IMR-90 (cell line): Measurements from ENCODE around the gene SEMA4A. TPM values are rescaled to one million over a fixed set of nuclear protein-coding genes. Genes with fewer than 3 reads are reported as not detected.

ENCODE experiments used
- ATAC-seq: fragments of 200-7000 bp; cut with Tn5 transposase; 2 replicates; pipeline ENCODE4 v1.9.1; 2020; ENCODE audit warnings: low read depth, mild to moderate bottlenecking, moderate library complexity
- BruUV-seq: library from RNA; stranded (reverse); fragments of 400-500 nt; replicated peaks from 2 replicates; lab custom pipeline; 2021; lab: Mats Ljungman, UMichigan
- CTCF ChIA-PET: fragments of 300-600 bp; formaldehyde crosslinking; extraction: SDS; loops from one replicate; lab custom pipeline; 2021; ENCODE audit warnings: antibody characterized with exemption; lab: Yijun Ruan, JAX
- POLR2A ChIA-PET: fragments of 300-600 bp; sonication (Branson Sonifier 250); formaldehyde crosslinking; loops from one replicate; lab custom pipeline; 2022; ENCODE audit warnings: antibody characterized with exemption; ENCODE audit not compliant: unreplicated experiment; lab: Charles Lee
- DNase-seq: peaks from one replicate; pipeline ENCODE4 v3.0.0; 2013
- H2AFZ ChIP-seq: replicated peaks from 2 replicates; pipeline ENCODE3; 2013; ENCODE audit warnings: low read length, mild to moderate bottlenecking; ENCODE audit not compliant: poor library complexity
- H2AK5ac ChIP-seq: 2 replicates; pipeline ENCODE4 v1.6.1; 2013; ENCODE audit warnings: low read depth, low read length, inconsistent platforms
- H2AK9ac ChIP-seq: replicated peaks from 2 replicates; pipeline ENCODE3; 2013; ENCODE audit warnings: mild to moderate bottlenecking, low read depth, low read length, moderate library complexity; ENCODE audit not compliant: poor library complexity
- H2BK120ac ChIP-seq: 2 replicates; pipeline ENCODE4 v1.6.1; 2013; ENCODE audit warnings: low read depth, low read length, inconsistent platforms
- H2BK15ac ChIP-seq: 3 replicates; pipeline ENCODE4 v1.6.1; 2013; ENCODE audit warnings: low read depth, low read length, inconsistent platforms
- H2BK20ac ChIP-seq: 2 replicates; pipeline ENCODE4 v1.6.1; 2013; ENCODE audit warnings: low read depth, mild to moderate bottlenecking, inconsistent platforms, low read length, moderate library complexity
- H2BK5ac ChIP-seq: 2 replicates; pipeline ENCODE4 v1.6.1; 2013; ENCODE audit warnings: mild to moderate bottlenecking, low read depth, low read length, inconsistent platforms; ENCODE audit not compliant: poor library complexity, severe bottlenecking
- H3K14ac ChIP-seq: replicated peaks from 2 replicates; pipeline ENCODE4 v1.6.1; 2013; ENCODE audit warnings: low read depth, low read length, inconsistent platforms
- H3K18ac ChIP-seq: 2 replicates; pipeline ENCODE4 v1.6.1; 2013; ENCODE audit warnings: low read depth, low read length, control low read depth
- H3K23ac ChIP-seq: 2 replicates; pipeline ENCODE4 v1.6.1; 2013; ENCODE audit warnings: low read depth, low read length, inconsistent platforms
- H3K27ac ChIP-seq: 2 replicates; pipeline ENCODE4 v1.5.1; 2013; ENCODE audit warnings: mild to moderate bottlenecking, control low read depth, low read length; ENCODE audit not compliant: insufficient read depth
- H3K27me3 ChIP-seq: 2 replicates; pipeline ENCODE4 v1.6.1; 2013; ENCODE audit warnings: low read length; ENCODE audit not compliant: control insufficient read depth, insufficient read depth
- H3K36me3 ChIP-seq: 2 replicates; pipeline ENCODE4 v1.6.1; 2013; ENCODE audit warnings: low read length, mixed read lengths; ENCODE audit not compliant: control insufficient read depth, insufficient read depth
- H3K4ac ChIP-seq: 2 replicates; pipeline ENCODE4 v1.6.1; 2013; ENCODE audit warnings: low read depth, low read length, inconsistent platforms
- H3K4me1 ChIP-seq: 2 replicates; pipeline ENCODE4 v1.6.1; 2013; ENCODE audit warnings: low read length, mixed read lengths; ENCODE audit not compliant: control insufficient read depth, insufficient read depth
- H3K4me2 ChIP-seq: 2 replicates; pipeline ENCODE4 v1.6.1; 2013; ENCODE audit warnings: low read depth, mild to moderate bottlenecking, control low read depth, low read length, moderate library complexity
- H3K4me3 ChIP-seq: 2 replicates; pipeline ENCODE4 v1.5.1; 2013; ENCODE audit warnings: low read depth, mild to moderate bottlenecking, control low read depth, low read length, moderate library complexity; ENCODE audit not compliant: insufficient read depth
- H3K56ac ChIP-seq: 2 replicates; pipeline ENCODE4 v1.6.1; 2013; ENCODE audit warnings: low read length, inconsistent platforms; ENCODE audit not compliant: insufficient read depth; ENCODE audit errors: extremely low read depth
- H3K79me1 ChIP-seq, 2 experiments: 2 replicates each; pipeline ENCODE4 v1.6.1; 2013; ENCODE audit warnings: low read length in 2 of 2, inconsistent platforms in 1 of 2, low read depth in 1 of 2
- H3K9ac ChIP-seq: 2 replicates; pipeline ENCODE4 v1.6.1; 2013; ENCODE audit warnings: low read depth, low read length, control low read depth
- H3K9me1 ChIP-seq: 2 replicates; pipeline ENCODE4 v1.6.1; 2013; ENCODE audit warnings: low read length, inconsistent platforms; ENCODE audit not compliant: insufficient read depth
- H3K9me3 ChIP-seq: 2 replicates; pipeline ENCODE4 v1.6.1; 2013; ENCODE audit warnings: low read length; ENCODE audit not compliant: control insufficient read depth, insufficient read depth
- H4K20me1 ChIP-seq: 2 replicates; pipeline ENCODE4 v1.6.1; 2013; ENCODE audit warnings: low read length, inconsistent platforms; ENCODE audit not compliant: insufficient read depth
- H4K5ac ChIP-seq: 2 replicates; pipeline ENCODE4 v1.6.1; 2013; ENCODE audit warnings: mild to moderate bottlenecking, low read depth, low read length, control low read depth
- H4K8ac ChIP-seq, 2 experiments: 2 replicates each; pipeline ENCODE4 v1.6.1; 2013; ENCODE audit warnings: low read depth in 2 of 2, low read length in 2 of 2, control low read depth in 1 of 2, inconsistent platforms in 1 of 2
- H4K91ac ChIP-seq: 2 replicates; pipeline ENCODE4 v1.6.1; 2013; ENCODE audit warnings: low read depth, low read length, inconsistent platforms; ENCODE audit not compliant: insufficient read depth
- BHLHE40 ChIP-seq: fragments of 150-350 bp; IDR thresholded peaks from 2 replicates; pipeline ENCODE4 v1.6.1; 2016; ENCODE audit warnings: mild to moderate bottlenecking, low read depth, low read length
- CEBPB ChIP-seq: IDR thresholded peaks from 2 replicates; pipeline ENCODE4 v1.6.1; 2012; ENCODE audit warnings: low read depth, low read length, improper control_type of control experiment
- CHD1 ChIP-seq: IDR thresholded peaks from 2 replicates; pipeline ENCODE4 v1.6.1; 2012; ENCODE audit warnings: low read depth, low read length, improper control_type of control experiment
- FOS ChIP-seq: fragments of 150-350 bp; IDR thresholded peaks from 2 replicates; pipeline ENCODE4 v1.6.1; 2016; ENCODE audit warnings: low read depth, low read length
- MAFK ChIP-seq: IDR thresholded peaks from 2 replicates; pipeline ENCODE4 v1.6.1; 2012; ENCODE audit warnings: low read depth, low read length, improper control_type of control experiment
- MAZ ChIP-seq: IDR thresholded peaks from 2 replicates; pipeline ENCODE4 v1.6.1; 2012; ENCODE audit warnings: low read depth, mild to moderate bottlenecking, low read length, improper control_type of control experiment, moderate library complexity, borderline replicate concordance
- MXI1 ChIP-seq: IDR thresholded peaks from 2 replicates; pipeline ENCODE4 v1.6.1; 2012; ENCODE audit warnings: low read depth, mild to moderate bottlenecking, low read length, moderate library complexity, borderline replicate concordance
- NFE2L2 ChIP-seq: fragments of 150-350 bp; IDR thresholded peaks from 2 replicates; pipeline ENCODE4 v1.6.1; 2016; ENCODE audit warnings: low read depth, mild to moderate bottlenecking, low read length
- POLR2A ChIP-seq: IDR thresholded peaks from 2 replicates; pipeline ENCODE4 v1.6.1; 2012; ENCODE audit warnings: mild to moderate bottlenecking, low read depth, low read length
- RAD21 ChIP-seq: IDR thresholded peaks from 2 replicates; pipeline ENCODE4 v1.6.1; 2012; ENCODE audit warnings: low read length, improper control_type of control experiment
- RCOR1 ChIP-seq: IDR thresholded peaks from 2 replicates; pipeline ENCODE4 v1.6.1; 2012; ENCODE audit warnings: mild to moderate bottlenecking, low read length, improper control_type of control experiment; ENCODE audit not compliant: insufficient replicate concordance
- RFX5 ChIP-seq: IDR thresholded peaks from 2 replicates; pipeline ENCODE4 v1.8.0; 2012; ENCODE audit warnings: low read depth, mild to moderate bottlenecking, low read length, moderate library complexity
- SMC3 ChIP-seq: fragments of 150-350 bp; IDR thresholded peaks from 2 replicates; pipeline ENCODE4 v1.6.1; 2016; ENCODE audit warnings: low read depth, mild to moderate bottlenecking, antibody characterized with exemption, low read length, moderate library complexity
- WGBS, 2 experiments: methylation state at CpG; one replicate each; pipeline versions ENCODE4 v1.1.5 to v1.1.7; 2013; ENCODE audit warnings: missing lambda C conversion rate in 2 of 2; ENCODE audit not compliant: insufficient read length in 1 of 2; ENCODE audit errors: extremely low coverage in 2 of 2; 5-methylcytosine and 5-hydroxymethylcytosine counted together
- dilution Hi-C: fragments of 300-500 bp; cut with HindIII; formaldehyde crosslinking; loops from one replicate; pipeline ENCODE4 v1.14.3; 2018; ENCODE audit warnings: low sequenced_read_pairs; ENCODE audit not compliant: unreplicated experiment
- in situ Hi-C: fragments of 300-500 bp; cut with MboI; formaldehyde crosslinking; loops from 3 replicates; pipeline ENCODE4 v1.14.3; 2019; ENCODE audit warnings: low sequenced_read_pairs, inconsistent platforms, mixed read lengths
- intact Hi-C: fragments of 100-400 bp; cut with micrococcal nuclease; formaldehyde crosslinking; loops from 2 replicates; pipeline ENCODE4 v1.10.0; 2022
- polyA plus RNA-seq, 3 experiments: library from polyadenylated mRNA; depleted of rRNA; stranded (reverse); fragments of >200 nt; gene quantifications; 2 replicates each; pipeline ENCODE4 v1.2.3, GENCODE V29; 2012; ENCODE audit warnings: low replicate concordance in 1 of 3
- total RNA-seq: library from RNA; depleted of rRNA; stranded (reverse); fragments of >200 nt; gene quantifications from 2 replicates; pipeline ENCODE4 v1.2.3, GENCODE V29; 2012
- TF ChIP-seq, protein P1 (sequence below): fragments of 150-350 bp; IDR thresholded peaks from 2 replicates; pipeline ENCODE4 v1.6.1; 2016; ENCODE audit warnings: low read depth, mild to moderate bottlenecking, low read length, moderate library complexity, borderline replicate concordance
- TF ChIP-seq, protein P2 (sequence below): fragments of 150-350 bp; IDR thresholded peaks from 2 replicates; pipeline ENCODE4 v1.6.1; 2017; ENCODE audit warnings: mild to moderate bottlenecking, antibody characterized with exemption, low read length, low read depth
- TF ChIP-seq, protein P3 (sequence below): conservative IDR thresholded peaks from 2 replicates; pipeline ENCODE4 v1.5.1; 2012; ENCODE audit warnings: mild to moderate bottlenecking, low read depth, low read length, improper control_type of control experiment

The SEMA4A gene
- total and polyA plus RNA-seq, 2 of the 4 experiments (the other 2 are of a cell fraction), result 0.18 to 0.86 TPM

DNA sequence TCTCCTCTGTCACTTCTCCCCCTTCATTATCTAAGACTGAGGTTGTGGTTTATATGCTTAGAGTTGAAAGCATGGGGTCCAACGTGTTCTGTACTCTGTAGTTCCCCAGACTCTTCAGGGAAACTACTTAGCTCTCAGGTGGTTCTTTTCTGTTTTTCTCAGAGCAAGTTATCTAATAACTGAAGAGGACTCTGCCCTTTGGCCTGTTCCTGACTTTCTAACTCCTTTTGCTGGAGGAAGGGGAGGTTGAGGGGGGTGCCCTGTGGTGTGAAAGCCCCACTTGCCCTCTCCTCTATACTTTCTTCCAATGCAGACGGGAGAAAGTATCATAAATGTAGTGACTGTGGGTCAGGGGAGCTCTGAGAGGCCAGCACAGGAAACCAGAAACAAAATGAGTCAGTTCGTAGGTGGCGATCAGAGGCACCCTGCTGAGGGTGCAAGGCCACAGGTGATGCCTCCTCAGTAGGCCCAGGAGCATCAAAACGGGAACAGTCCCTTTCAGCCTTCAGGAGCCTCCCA, 45.5 kb downstream of the SEMA4A start:
- dilution Hi-C loops (no loop called here), intact Hi-C loops (no loop called here), in situ Hi-C loops (no loop called here)
- Histone ChIP-seq H4K20me1 (peaks cover 26% of the 10 kb centered on the region), H4K8ac (no peak overlapping the region), H2BK15ac (no peak overlapping the region), H3K18ac (no peak overlapping the region), H3K79me1 (peaks cover 28 to 79% of the 10 kb centered on the region in 2 experiments), H3K36me3 (peaks cover 16% of the 10 kb centered on the region), H4K91ac (no peak overlapping the region), H3K27me3 (no peaks in the 10 kb centered on the region), H3K23ac (no peak overlapping the region), H3K4me1 (peaks cover 3% of the 10 kb centered on the region), H2BK5ac (no peak overlapping the region), H2BK20ac (no peak overlapping the region), H3K27ac (no peak overlapping the region), H3K9me1 (peaks cover 23% of the 10 kb centered on the region), H2BK120ac (no peak overlapping the region), H3K14ac (no peak overlapping the region), H2AK5ac (no peak overlapping the region), H3K9me3 (no peaks in the 10 kb centered on the region), H3K9ac (no peak overlapping the region), H4K5ac (no peak overlapping the region), H3K4ac (no peak overlapping the region), H3K4me2 (no peak overlapping the region), H2AK9ac (no peak overlapping the region), H3K56ac (no peak overlapping the region), H2AFZ (no peak overlapping the region), H3K4me3 (no peak overlapping the region)
- ChIA-PET CTCF (interaction anchor here (0.6 kb wide), 1 partner anchor 53 kb away, joined by 3 read pairs; no protein-coding TSS in a partner anchor), POLR2A (no interaction called here)
- TF ChIP-seq SMC3, result no peak
- TF ChIP-seq, protein P1, sequence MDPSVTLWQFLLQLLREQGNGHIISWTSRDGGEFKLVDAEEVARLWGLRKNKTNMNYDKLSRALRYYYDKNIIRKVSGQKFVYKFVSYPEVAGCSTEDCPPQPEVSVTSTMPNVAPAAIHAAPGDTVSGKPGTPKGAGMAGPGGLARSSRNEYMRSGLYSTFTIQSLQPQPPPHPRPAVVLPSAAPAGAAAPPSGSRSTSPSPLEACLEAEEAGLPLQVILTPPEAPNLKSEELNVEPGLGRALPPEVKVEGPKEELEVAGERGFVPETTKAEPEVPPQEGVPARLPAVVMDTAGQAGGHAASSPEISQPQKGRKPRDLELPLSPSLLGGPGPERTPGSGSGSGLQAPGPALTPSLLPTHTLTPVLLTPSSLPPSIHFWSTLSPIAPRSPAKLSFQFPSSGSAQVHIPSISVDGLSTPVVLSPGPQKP, result no peak
- no peak for TF ChIP-seq MAZ
- TF ChIP-seq RCOR1, result no peak
- TF ChIP-seq NFE2L2, result no peak
- TF ChIP-seq, protein P2, sequence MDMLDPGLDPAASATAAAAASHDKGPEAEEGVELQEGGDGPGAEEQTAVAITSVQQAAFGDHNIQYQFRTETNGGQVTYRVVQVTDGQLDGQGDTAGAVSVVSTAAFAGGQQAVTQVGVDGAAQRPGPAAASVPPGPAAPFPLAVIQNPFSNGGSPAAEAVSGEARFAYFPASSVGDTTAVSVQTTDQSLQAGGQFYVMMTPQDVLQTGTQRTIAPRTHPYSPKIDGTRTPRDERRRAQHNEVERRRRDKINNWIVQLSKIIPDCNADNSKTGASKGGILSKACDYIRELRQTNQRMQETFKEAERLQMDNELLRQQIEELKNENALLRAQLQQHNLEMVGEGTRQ, result no peak
- no peak for TF ChIP-seq POLR2A
- TF ChIP-seq, protein P3, sequence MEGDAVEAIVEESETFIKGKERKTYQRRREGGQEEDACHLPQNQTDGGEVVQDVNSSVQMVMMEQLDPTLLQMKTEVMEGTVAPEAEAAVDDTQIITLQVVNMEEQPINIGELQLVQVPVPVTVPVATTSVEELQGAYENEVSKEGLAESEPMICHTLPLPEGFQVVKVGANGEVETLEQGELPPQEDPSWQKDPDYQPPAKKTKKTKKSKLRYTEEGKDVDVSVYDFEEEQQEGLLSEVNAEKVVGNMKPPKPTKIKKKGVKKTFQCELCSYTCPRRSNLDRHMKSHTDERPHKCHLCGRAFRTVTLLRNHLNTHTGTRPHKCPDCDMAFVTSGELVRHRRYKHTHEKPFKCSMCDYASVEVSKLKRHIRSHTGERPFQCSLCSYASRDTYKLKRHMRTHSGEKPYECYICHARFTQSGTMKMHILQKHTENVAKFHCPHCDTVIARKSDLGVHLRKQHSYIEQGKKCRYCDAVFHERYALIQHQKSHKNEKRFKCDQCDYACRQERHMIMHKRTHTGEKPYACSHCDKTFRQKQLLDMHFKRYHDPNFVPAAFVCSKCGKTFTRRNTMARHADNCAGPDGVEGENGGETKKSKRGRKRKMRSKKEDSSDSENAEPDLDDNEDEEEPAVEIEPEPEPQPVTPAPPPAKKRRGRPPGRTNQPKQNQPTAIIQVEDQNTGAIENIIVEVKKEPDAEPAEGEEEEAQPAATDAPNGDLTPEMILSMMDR, result no peak
- no peak for TF ChIP-seq RFX5
- no peak for TF ChIP-seq RAD21
- TF ChIP-seq FOS, result no peak
- no peak for TF ChIP-seq MAFK
- no peak for TF ChIP-seq CEBPB
- no peak for TF ChIP-seq BHLHE40
- TF ChIP-seq CHD1, result no peak
- TF ChIP-seq MXI1, result no peak
- 90% methylated on average over 2 of the region's 5 CpGs; no CpG with 5 or more reads in 1 of the 2 experiments for WGBS, 2 experiments
- BruUV-seq, result no TSS peak
- DNase-seq (no peak), ATAC-seq (no peak)
